Left colon (tissue), 2 donors: Measurements from ENCODE around the gene PTH. TPM values are rescaled to one million over a fixed set of nuclear protein-coding genes. Genes with fewer than 3 reads are reported as not detected.

Experiments
- ATAC-seq: fragments of 200-7000 bp; cut with Tn5 transposase; one replicate; pipeline ENCODE4 v1.9.1; 2020; ENCODE audit warnings: mild to moderate bottlenecking, moderate library complexity
- DNase-seq, 2 donors: peaks; one replicate each; pipeline ENCODE4 v3.0.0-alpha.2; 2020
- intact Hi-C, 2 donors: fragments of 100-400 bp; cut with DNase I in 1 of 2; cut with micrococcal nuclease in 1 of 2; formaldehyde crosslinking; loops; one replicate each; pipeline versions ENCODE4 v1.11.2 to v1.14.0; 2022; cut with DNase I, micrococcal nuclease
- total RNA-seq, 2 donors: library from RNA; stranded (reverse); fragmentation: NEBNext Ultra II Directional; extraction: Animal tissue kit (Norgen Biotek cat#: 25700); gene quantifications; one replicate each; pipeline ENCODE4 v1.2.1, GENCODE V29; 2021
- donor health status: DM: no; HTN: no; CAD: no.
- donor health status: DM: yes; HTN: yes; CAD: no.

PTH gene
- total RNA-seq, 2 donors from 2014 or later = not detected

- ATAC-seq (no peak), DNase-seq (no peak)
- intact Hi-C loops = no loop called here
Measured at GRCh38 chr11:13461291-13461690, 34.5 kb downstream of the PTH start.

- intact Hi-C loops = no loop called here
- DNase-seq (no peak), ATAC-seq (no peak)
Measured at GRCh38 chr11:13450832-13451397, 44.9 kb downstream of the PTH start.

- no peak for DNase-seq
- ATAC-seq = no peak
- intact Hi-C loops = no loop called here
Measured at GRCh38 chr11:13449522-13449921, 46.3 kb downstream of the PTH start.

GRCh38 chr11:13448876-13449275 is 46.9 kb downstream of the PTH start:
- ATAC-seq (no peak), DNase-seq (no peak)

GRCh38 chr11:13446444-13446843 is 49.4 kb downstream of the PTH start:
- ATAC-seq (peak; percentile 26), DNase-seq (no peak)
- intact Hi-C loops = no loop called here

More at GRCh38 chr11:13448876-13449275, 46.9 kb downstream of the PTH start:
- intact Hi-C loops = no loop called here

GRCh38 chr11:13445588-13445987 is 50.2 kb downstream of the PTH start:
- DNase-seq (no peak), ATAC-seq (peak; percentile 80)
- intact Hi-C loops = no loop called here

Other genes starting within 250 kb of the PTH start
- gene BMAL1, start 218.2 kb downstream of the PTH start, total RNA-seq = 10 to 100 TPM; 19.9 to 26.9 TPM
- 10 to 100 TPM; 30.3 to 33.9 TPM for gene BTBD10, start 32.8 kb downstream of the PTH start, total RNA-seq
- gene FAR1, start 172.7 kb upstream of the PTH start, total RNA-seq = 100 to 1,000 TPM in 1 of 2 donors, 10 to 100 TPM in 1; 99.5 to 103 TPM